ENCODE data around the gene TMEM229B.

GRCh38 chr14:67477926-67478799 is 10.4 kb downstream of the TMEM229B start:
- TF ChIP-seq CTCF (IDR thresholded peaks at IDR 0.05; ENCODE audit: borderline replicate concordance, extremely low read depth, low read length, poor library complexity, severe bottlenecking) (no peak), EZH2 (IDR thresholded peaks at IDR 0.05; ENCODE audit: borderline replicate concordance, low read depth, low read length, severe bottlenecking) (no peak)

All from DND-41 (cell line).